ENCODE data around the gene TMEM59L.

DNA sequence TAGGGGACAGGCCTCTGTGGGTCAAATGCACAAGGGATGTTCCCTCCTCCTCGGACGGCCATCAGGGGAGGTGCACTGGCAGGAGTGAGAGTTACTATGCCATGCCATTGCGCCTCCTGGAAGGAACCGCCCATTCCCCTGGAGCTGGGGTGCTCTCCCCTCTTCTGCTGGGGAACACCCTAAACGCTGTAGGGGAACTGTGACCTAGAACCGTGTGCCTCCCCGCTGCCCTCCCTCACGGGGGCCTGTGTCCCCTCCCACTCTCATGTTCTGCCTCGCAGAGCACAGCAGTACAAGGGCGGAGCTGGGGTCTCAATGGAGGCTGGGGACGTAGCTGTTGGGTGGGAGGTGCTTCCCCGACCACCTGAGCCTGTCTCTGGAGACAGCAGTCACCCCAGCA, 53.6 kb downstream of the TMEM59L start:
- TF ChIP-seq GATA3 (IDR thresholded peaks at IDR 0.05; ENCODE audit: low read depth, low read length) (no peak), GATA2 (IDR thresholded peaks at IDR 0.05; ENCODE audit: low read depth, low read length) (no peak)
